NT2/D1 (cell line): ENCODE results near the gene UBE2K.

Experiments used
- SUZ12 ChIP-seq: IDR thresholded peaks from 2 replicates; pipeline ENCODE4 v1.6.1; 2011; ENCODE audit not compliant: insufficient read length, insufficient read depth; ENCODE audit errors: extremely low read depth
- YY1 ChIP-seq: IDR thresholded peaks from 2 replicates; pipeline ENCODE4 v1.6.1; 2011; ENCODE audit not compliant: insufficient read length, insufficient read depth

DNA sequence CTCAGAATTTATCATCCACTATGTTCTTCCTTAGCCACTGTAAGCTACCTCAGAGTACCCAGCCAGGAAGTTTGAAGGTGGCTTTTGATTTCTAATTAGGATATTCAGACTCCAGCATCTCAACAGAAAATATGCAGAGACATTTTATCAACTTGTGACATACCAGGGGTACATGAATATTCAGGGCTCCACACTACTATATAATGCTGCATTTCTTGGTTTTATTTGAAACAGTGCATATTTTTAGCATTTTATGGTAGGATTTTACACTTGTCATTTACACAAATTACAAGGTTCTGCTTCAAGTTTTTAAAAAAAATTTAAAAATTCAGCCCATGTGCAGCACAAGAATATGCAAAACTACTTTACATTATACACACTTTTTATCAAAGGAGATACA is 124.7 kb downstream of the UBE2K start:
- TF ChIP-seq SUZ12 (no peak), YY1 (no peak)
